Measurements from ENCODE around the gene ZNF594.
"Not testable (repeated sequence)": the region's sequence is repeated elsewhere in the genome, so short reads cannot be mapped to it uniquely, and the experiment has no call there.

The ZNF594 gene

DNA sequence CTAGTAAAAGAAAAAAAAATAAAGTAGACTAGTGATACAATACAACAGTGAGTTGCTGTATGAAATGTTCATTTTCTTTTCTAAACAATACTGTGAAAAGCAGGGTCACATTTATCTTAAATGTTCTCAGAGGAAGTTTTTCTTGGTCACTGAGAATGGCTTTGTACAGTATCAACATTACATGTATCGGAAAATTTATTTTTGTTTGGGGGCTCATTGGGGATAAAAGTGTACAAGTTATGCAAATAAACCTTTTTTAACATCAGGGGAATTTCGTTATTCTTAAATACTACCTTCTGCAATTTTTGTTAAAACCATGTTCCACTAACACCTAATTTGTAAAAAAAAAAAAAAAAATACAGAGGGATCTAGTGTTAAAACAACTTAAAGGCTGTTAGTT is 8.7 kb upstream of the ZNF594 start:
- no peak for DNase-seq

DNA sequence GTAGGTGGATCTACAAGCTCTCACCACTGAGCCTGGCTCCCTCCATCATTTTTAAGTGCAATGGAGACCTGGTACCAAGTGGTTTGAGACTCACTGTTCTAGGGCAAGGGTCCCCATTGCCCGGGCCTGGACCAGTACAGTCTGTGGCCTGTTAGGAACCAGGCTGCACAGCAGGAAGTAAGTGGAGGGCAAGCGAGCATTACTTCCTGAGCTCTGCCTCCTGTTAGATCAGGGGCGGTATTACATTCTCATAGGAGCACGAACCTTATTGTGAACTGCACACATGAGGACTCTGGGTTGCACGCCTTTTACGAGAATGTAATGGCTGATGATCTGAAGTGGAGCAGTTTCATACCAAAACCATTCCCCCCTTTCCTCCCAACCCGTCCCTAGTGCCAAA is 6.8 kb upstream of the ZNF594 start:
- DNase-seq = no peak

DNA sequence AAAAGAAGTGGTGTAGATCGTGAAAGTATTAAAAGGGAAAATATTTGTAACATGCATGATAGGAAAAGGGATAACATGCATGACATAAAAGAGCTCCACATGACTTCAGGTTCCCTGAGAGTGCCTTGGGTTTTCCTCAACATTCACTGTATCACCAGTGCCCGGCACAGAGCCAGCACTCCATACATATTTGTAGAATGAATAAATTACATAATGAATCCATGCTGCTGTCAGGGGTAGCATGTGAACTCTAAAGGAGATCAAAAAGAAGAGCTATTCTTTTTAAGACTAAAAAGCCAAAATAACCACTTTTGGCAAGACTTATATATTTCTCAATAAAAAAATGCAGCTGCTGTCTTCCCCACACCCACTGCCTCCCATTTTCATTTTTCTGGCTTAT is 2.7 kb upstream of the ZNF594 start:
- DNase-seq = no peak

DNA sequence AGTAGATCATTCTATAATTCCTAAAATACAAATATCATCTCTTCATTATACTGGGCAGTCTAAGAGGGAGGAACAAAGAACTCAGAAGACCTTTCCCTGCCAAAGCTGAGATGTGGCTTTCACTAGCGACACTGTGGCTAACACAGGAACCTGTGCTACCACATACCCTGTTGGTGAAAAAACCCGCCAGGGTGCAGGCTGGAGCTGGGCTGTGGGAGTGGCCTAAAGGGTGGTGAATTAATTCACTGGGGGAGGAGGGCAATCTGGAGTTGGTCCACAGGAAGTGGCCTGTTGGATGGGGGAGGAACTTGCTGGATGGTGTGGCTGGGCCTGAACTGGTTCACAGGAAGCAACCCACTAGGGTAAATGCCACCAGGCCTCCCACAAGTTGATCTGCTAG is 7.4 kb downstream of the ZNF594 start:
- DNase-seq = no peak

DNA sequence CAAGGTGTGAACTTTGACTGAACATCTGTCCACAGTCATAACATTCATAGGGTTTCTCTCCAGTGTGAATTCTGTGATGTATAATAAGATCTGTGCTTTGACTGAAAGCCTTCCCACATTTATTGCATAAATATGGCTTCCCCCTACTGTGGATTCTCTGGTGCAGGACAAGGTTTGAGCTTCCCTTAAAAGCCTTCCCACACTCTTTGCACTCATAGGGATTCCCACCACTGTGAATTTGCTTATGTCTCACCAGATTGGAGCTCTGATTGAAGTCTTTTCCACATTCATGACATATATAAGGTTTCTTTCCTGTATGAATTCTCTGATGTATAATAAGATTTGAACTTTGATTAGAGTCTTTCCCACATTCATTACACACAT is 8.3 kb downstream of the ZNF594 start:
- DNase-seq = no peak

DNA sequence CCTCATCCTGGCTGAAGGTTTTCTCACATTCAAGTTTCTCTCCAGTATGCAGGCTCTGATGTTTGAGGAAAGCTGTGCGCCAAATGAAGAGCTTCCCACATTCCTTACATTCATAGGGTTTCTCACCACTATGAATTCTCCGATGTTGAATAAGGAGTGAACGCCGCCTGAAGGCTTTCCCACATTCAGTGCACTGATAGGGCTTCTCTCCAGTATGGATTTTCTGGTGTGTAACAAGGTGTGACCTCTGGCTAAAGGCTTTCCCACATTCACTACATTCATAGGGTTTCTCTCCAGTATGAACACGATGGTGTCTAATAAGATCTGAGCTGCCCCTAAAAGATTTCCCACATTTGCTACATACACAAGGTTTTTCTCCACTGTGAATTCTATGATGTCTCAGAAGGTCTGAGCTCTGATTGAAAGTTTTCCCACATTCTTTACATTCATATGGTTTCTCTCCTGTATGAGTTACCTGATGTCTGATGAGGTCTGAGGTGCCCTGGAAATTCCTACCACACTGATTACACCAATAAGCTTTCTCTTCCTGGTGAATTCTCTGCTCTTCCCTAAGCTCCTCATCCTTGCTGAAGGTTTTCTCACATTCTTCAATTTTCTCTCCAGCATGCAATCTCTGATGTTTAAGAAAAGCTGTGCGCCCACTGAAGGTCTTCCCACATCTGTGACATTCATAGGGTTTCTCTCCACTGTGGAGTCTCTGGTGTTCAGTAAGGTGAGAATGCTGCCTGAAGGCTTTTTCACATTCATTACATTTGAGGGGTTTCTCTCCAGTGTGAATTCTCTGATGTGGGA is 8.9 kb downstream of the ZNF594 start:
- no peak for DNase-seq

DNA sequence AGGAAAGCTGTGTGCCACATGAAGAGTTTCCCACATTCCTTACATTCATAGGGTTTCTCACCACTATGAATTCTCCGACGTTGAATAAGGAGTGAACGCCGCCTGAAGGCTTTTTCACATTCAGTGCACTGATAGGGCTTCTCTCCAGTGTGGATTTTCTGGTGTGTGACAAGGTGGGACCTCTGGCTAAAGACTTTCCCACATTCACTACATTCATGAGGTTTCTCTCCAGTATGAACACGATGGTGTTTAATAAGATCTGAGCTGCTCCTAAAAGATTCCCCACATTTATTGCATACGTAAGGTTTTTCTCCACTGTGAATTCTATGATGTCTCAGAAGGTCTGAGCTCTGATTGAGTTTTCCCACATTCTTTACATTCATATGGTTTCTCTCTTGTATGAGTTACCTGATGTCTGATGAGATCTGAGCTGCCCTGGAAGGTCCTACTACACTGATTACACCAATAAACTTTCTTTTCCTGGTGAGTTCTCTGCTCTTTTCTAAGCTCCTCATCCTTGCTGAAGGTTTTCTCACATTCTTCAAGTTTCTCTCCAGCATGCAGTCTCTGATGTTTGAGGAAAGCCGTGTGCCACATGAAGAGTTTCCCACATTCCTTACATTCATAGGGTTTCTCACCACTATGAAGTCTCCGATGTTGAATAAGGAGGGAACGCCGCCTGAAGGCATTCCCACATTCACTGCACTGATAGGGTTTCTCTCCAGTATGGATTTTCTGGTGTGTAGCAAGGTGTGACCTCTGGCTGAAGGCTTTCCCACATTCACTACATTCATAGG is 10.0 kb downstream of the ZNF594 start:
- no peak for DNase-seq

DNA sequence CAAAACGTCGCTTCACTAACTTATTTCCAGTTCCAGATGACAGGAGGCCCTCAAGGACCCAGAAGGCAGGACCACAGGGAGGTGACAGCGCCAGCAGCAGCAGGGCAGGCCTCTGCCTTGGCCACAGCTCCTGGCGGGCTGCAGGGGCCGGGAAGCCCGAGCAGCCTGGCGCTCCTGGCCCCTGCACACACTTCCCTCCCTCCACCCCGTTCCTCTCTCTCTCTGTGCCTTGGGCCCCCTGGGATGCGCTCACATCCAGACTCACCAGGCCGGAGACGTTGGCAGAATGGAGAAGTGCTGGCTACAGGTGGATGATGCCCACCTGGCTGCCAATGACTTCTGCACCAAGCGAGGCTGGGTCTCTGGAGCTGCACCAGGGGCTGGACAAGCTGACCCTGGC is 12.7 kb downstream of the ZNF594 start:
- no peak for DNase-seq

DNA sequence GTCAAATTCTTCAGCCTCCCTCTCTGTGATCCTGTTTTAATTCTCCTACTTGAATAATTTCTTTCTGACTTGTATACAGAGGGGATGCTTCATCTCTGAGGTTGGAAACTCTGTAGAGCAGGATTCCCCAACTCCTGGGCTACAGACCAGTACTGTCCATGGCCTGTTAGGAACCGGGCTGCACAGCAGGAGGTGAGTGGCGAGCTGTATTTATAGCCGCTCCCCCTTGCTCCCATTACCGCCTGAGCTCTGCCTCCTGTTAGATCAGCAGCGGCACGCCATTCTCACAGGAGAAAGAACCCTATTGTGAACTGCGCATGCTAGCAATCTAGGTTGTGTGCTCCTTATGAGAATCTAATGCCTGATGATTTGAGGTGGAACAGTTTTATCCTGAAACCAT is 16.6 kb downstream of the ZNF594 start:
- DNase-seq = not testable (repeated sequence)

DNA sequence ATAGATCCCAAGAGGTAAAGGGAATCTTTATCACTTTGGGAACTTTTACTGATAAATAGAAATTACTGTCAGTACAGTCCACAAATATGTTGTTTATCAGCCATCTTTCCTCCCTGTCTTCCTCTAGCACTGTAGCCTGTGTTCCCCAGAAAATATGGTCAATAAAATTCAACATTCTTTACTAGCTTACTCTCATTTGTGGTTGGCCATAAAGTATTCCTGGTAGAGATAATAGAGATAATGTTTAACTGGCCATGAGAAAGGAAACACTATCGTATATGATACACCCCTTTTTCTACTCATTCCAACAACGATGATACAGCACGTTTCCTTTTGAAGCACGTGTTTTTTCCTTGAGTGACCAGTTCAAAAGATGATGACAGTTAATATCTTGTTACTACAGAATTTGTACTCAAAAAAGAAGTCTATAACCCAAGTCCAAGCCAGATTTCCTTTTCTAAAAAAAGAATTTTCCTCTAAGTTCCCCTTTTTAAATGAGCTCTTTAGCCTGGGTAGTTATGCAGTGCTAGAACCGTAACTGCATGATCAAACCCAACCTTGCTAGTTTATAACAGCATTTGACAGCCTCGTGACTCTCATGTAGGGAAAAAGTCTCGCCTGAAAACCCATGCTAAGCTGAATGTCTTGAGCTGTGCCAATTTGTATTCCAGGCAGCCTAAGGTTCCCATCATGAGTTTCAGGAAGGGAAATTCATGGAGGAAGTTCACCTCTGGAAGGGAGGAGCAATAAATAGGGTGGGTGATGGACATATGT is 25.7 kb downstream of the ZNF594 start:
- not testable (repeated sequence) for DNase-seq

DNA sequence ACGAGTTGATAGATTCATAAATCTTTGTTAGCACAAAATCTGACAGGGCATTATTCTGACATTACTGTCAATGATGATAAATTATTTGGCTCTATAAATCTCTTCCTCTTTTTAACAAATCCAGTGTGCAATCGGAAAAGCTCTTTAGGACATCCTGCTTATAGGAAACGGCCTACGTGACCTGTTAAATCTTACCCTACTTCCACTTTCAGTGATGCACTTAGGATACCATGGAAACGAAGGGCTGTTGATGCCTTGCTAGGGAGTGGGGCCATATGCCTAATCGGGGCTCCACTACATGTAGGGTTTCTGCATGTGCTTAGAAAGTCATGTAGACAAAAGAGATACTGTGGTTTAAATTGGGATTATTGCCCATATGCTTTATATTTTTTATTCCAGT is 27.2 kb downstream of the ZNF594 start:
- DNase-seq = no peak

DNA sequence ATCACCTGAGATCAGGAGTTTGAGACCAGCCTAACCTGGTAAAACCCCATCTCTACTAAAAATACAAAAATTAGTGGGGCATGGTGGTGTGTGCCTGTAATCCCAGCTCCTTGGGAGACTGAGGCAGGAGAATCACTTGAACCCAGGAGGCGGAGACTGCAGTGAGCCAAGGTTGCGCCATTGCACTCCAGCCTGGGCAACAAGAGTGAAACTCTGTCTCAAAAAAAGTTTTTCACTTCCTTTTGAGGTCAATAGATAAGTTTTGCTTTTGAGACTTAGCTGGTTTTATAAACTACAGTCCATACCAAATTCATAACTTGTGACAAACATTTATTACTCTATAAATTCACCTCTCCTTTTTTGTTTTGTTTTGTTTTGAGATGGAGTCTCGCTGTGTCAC is 29.9 kb downstream of the ZNF594 start:
- DNase-seq = not testable (repeated sequence)

DNA sequence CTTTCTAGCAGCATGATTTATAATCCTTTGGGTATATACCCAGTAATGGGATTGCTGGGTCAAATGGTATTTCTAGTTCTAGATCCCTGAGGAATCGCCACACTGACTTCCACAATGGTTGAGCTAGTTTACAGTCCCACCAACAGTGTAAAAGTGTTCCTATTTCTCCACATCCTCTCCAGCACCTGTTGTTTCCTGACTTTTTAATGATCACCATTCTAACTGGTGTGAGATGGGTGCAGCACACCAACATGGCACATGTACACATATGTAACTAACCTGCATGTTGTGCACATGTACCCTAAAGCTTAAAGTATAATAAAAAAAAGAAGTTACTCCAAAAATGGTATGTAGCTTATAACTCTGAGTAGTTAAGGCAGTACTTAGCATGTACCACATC is 31.0 kb downstream of the ZNF594 start:
- not testable (repeated sequence) for DNase-seq

DNA sequence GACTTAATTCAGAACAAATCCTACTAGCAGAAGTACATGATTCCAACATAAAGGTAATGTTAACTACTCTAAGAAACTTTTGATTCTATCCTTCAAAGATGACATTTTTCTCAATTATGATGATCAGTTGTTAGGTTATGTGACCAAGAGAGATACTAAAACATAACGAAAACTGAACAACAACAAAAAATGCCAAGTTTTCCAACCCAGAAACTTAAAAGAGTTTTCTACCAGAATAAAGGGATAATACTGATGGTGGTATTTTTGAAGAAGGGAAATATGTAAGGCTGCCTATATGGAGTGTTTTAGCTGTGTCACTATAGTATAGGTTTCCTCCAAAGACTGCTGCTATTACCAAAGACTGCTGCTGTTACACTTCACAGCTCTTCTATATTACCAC is 45.5 kb downstream of the ZNF594 start:
- DNase-seq = not testable (repeated sequence)

DNA sequence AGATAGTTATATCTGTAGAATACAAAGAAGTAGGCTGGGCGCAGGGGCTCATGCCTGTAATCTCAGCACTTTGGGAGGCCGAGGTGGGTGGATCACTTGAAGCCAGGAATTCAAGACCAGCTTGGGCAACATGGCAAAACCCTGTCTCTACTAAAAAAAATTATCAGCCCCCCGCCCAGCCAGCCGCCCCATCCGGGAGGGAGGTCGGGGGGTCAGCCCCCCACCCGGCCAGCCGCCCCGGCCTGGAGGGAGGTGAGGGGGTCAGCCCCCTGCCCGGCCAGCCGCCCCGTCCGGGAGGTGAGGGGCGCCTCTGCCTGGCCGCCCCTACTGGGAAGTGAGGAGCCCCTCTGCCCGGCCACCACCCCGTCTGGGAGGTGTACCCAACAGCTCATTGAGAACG is 48.8 kb downstream of the ZNF594 start:
- DNase-seq = not testable (repeated sequence)

DNA sequence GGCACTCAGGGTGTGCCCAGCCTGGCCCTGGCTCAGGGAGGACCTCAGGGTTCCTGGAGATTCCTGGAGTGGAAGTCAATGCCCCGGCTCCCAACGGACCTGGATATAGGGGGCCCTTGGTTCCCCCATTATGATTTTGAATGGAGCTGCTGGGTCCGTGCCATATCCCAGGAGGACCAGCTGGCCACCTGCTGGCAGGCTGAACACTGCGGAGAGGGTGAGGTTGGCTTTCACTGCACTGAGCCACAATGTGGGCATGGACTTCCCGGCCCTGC is 52.3 kb downstream of the ZNF594 start:
- no peak for DNase-seq

DNA sequence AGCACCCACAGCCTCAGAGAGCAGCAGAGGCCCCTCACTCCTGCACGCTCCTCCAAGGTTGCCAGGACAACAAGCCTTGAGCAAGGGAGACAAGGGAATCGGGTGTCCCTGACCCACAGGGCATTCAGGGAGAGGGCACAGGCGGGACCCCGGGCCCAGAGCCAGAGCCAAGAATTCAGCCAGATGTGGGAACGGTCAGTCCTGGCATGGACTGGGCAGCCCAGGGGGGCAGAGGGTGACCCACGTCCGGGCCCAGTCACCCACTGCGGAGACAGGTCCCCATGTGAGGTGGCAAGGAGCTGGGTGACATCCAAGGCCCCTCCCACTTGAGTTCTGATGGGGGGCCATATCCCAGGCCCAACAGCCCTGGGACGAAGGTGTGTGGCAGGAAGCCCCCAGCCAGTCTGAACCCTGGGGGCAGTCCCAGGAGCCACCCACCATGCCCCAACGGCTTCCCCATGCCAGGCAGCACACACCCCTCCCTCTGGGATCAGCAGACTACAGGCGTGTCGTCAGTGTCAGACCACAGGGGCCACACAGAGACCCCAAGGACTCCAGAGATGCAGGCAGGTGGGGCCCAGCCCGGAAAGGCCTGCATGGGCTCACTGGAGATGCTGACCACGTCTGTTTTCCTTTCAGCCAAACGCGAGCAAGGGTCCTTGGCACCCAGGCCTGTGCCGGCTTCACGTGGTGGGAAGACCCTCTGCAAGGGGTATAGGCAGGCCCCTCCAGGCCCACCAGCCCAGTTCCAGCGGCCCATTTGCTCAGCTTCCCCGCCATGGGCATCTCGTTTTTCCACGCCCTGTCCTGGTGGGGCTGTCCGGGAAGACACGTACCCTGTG is 52.8 kb downstream of the ZNF594 start:
- no peak for DNase-seq

DNA sequence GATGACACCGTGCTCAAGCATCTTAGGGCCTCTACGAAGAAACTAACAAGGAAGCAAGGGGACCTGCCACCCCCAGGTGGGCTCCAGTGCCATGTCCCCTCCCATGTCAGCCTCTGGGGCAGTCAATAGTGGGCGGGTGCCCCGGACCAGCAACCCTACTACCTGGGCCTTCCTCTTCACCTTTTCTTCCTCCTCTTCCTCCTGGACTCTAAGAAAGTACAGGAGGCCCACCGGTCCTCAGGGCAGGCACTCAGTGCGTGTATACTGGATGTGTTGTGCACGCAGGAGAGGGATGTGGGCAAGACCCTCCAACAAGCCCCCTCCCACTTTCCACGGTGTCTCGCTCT is 53.5 kb downstream of the ZNF594 start:
- DNase-seq = not testable (repeated sequence)

DNA sequence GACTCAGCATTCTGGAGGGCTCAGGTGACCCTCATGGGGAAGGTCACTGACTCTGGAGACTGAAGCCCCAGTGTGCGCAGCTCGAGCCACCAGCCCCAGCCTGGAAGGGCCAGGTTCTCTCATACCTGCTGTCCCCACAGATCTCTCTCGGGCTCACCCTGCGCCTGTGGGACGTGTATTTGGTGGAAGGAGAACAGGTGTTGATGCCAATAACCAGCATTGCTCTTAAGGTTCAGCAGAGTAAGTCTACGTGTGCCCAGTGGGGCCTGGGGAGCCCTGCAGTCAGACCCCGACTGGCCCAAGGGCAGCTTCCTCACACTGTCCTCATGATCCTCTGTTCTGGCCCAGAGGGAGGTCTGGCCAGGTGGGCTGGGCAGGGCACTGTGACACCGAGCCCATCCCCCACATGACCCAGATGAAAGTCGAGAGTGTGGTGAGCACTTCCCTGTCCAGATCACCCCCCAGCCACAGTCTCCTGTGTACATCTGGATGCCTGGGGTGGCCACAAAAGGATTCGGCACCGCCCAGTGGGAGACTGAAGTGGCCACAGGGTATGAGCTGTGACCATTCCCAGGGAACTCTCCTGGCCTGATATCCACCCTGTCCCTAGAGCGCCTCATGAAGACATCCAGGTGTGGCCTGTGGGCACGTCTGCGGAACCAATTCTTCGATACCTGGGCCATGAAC is 54.0 kb downstream of the ZNF594 start:
- DNase-seq = not testable (repeated sequence)

DNA sequence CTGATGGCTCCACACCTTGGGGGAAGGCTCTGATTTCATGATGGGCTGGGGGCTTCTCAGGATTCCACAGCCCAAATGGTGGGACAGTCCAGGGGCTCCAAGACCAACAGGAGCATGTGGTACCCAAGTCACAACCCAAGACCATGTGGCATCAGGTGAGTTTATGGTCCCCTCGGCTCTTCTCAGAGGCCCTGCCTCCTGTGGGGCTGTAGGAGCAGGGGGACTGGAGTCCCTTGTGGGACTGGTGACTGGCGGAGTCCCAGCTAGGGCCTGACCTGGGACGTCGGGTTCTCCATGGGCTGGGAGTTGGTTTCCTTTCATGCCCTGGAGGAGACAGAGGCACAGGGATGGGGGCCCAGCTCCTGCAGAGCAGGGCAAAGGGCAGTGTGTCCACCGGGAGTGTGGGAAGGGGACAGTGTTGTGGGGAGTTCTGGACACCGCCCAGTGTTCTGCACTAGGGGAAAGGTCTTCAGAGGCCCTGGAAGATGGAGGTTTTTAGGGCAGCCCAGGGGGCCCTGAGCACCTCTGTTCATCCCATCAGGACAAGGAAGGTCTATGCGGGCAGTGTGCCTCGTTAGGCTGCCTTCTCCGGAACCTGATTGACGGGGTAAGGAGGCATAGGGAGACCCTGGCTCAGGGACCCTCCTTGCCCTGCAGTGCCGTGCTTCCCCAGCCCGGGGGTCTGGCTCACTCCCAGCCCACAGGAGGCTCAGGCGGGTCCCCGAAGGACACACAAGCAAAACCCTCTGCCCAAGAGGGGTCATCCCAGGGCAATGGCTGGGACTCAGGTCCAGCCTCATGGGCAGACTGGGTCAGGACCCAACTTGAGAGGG is 54.9 kb downstream of the ZNF594 start:
- not testable (repeated sequence) for DNase-seq

All from NCI-H2171 (cell line).